ENCODE results near the gene PRG3.

PRG3 gene

GRCh38 chr11:57418131-57418530 lies 37.2 kb upstream of the PRG3 start:
- Mint-ChIP-seq H3K36me3 (ENCODE audit: low read depth) (peaks cover 77% of the 10 kb centered on the region), H3K9me3 (no peaks in the 10 kb centered on the region), H3K27me3 (ENCODE audit: low read depth) (no peaks in the 10 kb centered on the region), H3K4me3 (no peak overlapping the region), H3K27ac (no peak overlapping the region), H3K4me1 (ENCODE audit: low read depth) (peaks cover 26% of the 10 kb centered on the region)
- DNase-seq (ENCODE audit: low spot score) = no peak

DNA sequence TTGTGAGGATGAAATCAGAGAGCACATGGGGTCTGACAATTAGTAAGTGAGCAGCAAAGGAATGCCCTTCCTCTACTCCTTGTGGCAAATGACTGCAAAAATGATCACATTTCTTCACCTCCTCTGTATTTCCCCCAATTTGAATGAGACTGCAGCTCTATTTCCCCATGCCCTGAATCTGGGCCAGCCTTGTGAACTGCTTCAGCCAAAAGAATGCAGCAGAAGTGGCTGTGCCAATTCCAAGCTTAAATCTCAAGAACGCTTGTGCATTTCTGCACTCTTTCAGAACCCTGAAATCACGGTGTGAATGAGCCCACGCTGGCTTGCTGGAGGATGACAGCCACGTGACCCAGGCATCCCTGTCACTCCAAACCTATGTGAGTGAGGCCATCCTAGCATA lies 36.1 kb upstream of the PRG3 start:
- no peak overlapping the region for H3K27ac Mint-ChIP-seq
- H3K4me1 Mint-ChIP-seq (ENCODE audit: low read depth) = peaks cover 17% of the 10 kb centered on the region
- no peaks in the 10 kb centered on the region for H3K27me3 Mint-ChIP-seq (ENCODE audit: low read depth)
- peaks cover 73% of the 10 kb centered on the region for H3K36me3 Mint-ChIP-seq (ENCODE audit: low read depth)
- H3K9me3 Mint-ChIP-seq = no peaks in the 10 kb centered on the region
- no peak for DNase-seq (ENCODE audit: low spot score)
- no peak overlapping the region for H3K4me3 Mint-ChIP-seq

- H3K27ac Mint-ChIP-seq = no peak overlapping the region
- no peak for DNase-seq (ENCODE audit: low spot score)
- no peaks in the 10 kb centered on the region for H3K9me3 Mint-ChIP-seq
- H3K27me3 Mint-ChIP-seq (ENCODE audit: low read depth) = no peaks in the 10 kb centered on the region
- peaks cover 73% of the 10 kb centered on the region for H3K36me3 Mint-ChIP-seq (ENCODE audit: low read depth)
- H3K4me3 Mint-ChIP-seq = no peak overlapping the region
- peaks cover 12% of the 10 kb centered on the region for H3K4me1 Mint-ChIP-seq (ENCODE audit: low read depth)
Measured at GRCh38 chr11:57416436-57416835, 35.5 kb upstream of the PRG3 start.

GRCh38 chr11:57414612-57415212 lies 33.8 kb upstream of the PRG3 start:
- H3K27me3 Mint-ChIP-seq (ENCODE audit: low read depth) = no peaks in the 10 kb centered on the region
- H3K4me3 Mint-ChIP-seq = no peak overlapping the region
- H3K4me1 Mint-ChIP-seq (ENCODE audit: low read depth) = peaks cover 10% of the 10 kb centered on the region
- DNase-seq (ENCODE audit: low spot score) = no peak
- no peak overlapping the region for H3K27ac Mint-ChIP-seq
- no peaks in the 10 kb centered on the region for H3K9me3 Mint-ChIP-seq
- peaks cover 72% of the 10 kb centered on the region for H3K36me3 Mint-ChIP-seq (ENCODE audit: low read depth)

DNA sequence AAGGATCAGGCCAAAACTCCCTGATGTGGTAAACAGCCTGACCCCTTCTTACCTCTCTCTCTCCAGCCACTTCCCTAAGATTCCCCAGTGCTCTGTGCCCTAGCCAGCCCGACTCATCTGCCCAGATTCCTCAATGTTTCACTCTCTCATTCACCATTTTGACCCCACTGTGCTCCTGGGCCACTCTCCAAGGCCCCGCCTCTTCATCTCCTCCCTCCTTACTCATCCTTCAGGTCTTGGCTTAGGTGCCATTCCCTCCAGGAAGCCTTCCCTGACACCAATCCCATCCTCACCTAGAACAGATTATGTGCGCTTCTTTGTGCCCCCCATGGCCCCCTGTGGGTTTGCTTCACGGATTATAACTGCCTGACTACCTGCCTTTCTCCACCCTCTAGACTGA lies 32.7 kb upstream of the PRG3 start:
- no peaks in the 10 kb centered on the region for H3K27me3 Mint-ChIP-seq (ENCODE audit: low read depth)
- peaks cover 10% of the 10 kb centered on the region for H3K4me1 Mint-ChIP-seq (ENCODE audit: low read depth)
- no peak overlapping the region for H3K4me3 Mint-ChIP-seq
- peak overlapping the region; percentile 4 for H3K27ac Mint-ChIP-seq
- H3K9me3 Mint-ChIP-seq = no peaks in the 10 kb centered on the region
- peaks cover 70% of the 10 kb centered on the region for H3K36me3 Mint-ChIP-seq (ENCODE audit: low read depth)
- no peak for DNase-seq (ENCODE audit: low spot score)

DNA sequence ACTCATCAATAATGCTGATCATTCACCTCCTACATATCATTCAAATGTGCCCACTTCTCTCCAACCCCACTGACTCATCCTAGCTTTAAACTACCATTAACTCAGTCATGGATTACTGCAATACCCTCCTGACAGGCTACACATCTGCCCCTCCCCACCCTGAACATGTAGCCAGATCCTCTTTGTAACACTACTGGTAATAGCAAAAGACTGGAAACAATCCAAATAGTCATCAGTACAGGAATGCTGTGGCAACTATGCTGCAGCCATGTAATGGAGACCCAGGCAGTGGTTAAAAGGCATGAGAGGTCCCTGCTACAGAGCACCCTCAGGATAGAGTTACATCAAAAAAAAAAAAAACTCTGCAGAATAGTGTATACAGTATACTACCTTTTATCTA lies 29.3 kb upstream of the PRG3 start:
- Mint-ChIP-seq H3K27me3 (ENCODE audit: low read depth) (no peaks in the 10 kb centered on the region), H3K4me3 (no peak overlapping the region), H3K9me3 (no peaks in the 10 kb centered on the region), H3K27ac (no peak overlapping the region), H3K36me3 (ENCODE audit: low read depth) (peaks cover 66% of the 10 kb centered on the region), H3K4me1 (ENCODE audit: low read depth) (peaks cover 19% of the 10 kb centered on the region)
- no peak for DNase-seq (ENCODE audit: low spot score)

DNA sequence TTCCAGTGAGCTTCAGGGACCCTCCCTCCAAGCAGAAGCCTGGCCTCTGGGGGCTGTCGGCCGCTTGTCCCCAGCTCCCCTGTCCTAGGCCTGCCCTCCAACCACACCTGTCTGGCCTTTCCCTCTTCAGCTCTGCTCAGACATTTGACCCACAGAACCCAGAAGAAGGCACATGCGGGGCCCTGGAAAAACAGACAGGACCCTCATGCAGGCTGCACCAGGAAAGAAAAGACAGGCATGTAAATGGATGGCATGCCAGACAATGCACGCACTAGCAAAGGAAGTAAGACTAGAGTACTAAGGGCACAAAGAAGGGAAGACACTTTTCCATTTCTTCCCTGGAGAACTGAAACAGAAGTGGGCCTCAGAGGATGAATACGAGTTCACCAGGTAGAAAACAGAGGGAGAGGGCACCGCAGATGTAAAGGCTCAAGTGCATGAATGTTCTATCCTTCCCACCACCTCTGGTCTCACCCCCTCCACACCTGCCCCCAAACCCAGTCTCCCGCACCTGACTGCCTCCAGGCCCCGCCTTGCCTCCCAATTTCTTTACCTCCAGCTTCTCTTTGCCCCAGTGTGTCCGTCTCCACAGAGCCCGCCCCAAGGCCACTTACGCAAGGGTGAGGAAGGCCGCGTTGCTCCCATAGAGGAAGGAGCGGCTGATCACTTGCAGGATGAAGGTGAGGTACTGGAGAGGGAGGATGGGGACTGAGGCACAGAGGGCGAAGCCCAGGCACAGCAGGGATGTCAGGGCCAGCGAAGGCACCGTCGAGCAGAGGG lies 28.6 kb upstream of the PRG3 start:
- peaks cover 19% of the 10 kb centered on the region for H3K4me1 Mint-ChIP-seq (ENCODE audit: low read depth)
- H3K27ac Mint-ChIP-seq = no peak overlapping the region
- H3K36me3 Mint-ChIP-seq (ENCODE audit: low read depth) = peaks cover 58% of the 10 kb centered on the region
- no peak overlapping the region for H3K4me3 Mint-ChIP-seq
- no peaks in the 10 kb centered on the region for H3K9me3 Mint-ChIP-seq
- DNase-seq (ENCODE audit: low spot score) = no peak
- H3K27me3 Mint-ChIP-seq (ENCODE audit: low read depth) = no peaks in the 10 kb centered on the region

DNA sequence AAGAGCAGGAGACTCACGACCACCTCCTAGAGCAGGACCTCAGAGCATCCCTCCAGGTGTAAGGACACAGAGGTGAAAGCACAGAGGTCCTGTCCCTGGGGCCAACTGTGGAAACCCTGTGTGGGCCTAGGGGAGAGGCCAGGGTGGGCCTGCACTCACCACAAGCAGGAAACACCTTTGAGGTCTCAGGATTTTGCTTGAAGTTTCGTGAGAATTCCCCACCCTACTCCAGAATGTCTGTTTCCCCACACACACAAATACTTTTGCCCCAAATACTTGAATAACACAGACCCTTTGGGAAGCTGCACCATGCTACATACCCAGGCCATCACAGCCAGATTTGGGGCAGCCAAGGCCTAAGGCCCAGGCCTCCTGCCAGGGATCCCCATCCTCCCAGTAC lies 27.8 kb upstream of the PRG3 start:
- Mint-ChIP-seq H3K4me3 (no peak overlapping the region), H3K9me3 (no peaks in the 10 kb centered on the region), H3K27me3 (ENCODE audit: low read depth) (no peaks in the 10 kb centered on the region), H3K4me1 (ENCODE audit: low read depth) (peaks cover 17% of the 10 kb centered on the region), H3K36me3 (ENCODE audit: low read depth) (peaks cover 54% of the 10 kb centered on the region), H3K27ac (no peak overlapping the region)
- no peak for DNase-seq (ENCODE audit: low spot score)

DNA sequence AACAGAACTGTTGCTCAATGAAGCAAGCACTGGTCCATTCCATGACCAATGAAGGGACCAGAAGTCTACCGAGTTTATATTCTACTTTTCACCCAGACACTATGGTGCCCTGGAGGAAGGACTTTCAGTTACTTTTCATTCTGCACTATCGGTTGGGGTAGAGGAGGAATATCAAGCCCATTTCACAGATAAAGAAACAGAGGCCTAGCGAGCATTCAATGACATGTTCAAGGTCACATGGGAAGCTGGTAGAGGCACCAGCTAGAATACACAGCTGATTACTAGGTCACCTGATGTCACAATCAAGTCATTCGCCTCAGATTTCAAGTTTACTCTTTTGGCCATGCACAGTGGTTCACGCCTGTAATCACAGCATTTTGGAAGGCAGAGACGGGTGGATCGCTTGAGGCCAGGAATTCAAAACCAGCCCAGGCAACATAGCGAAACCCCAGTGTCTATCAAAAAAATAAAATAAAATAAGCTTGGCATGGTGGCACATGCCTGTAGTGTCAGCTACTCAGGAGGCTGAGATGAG lies 27.1 kb upstream of the PRG3 start:
- Mint-ChIP-seq H3K36me3 (ENCODE audit: low read depth) (peaks cover 49% of the 10 kb centered on the region), H3K27me3 (ENCODE audit: low read depth) (no peaks in the 10 kb centered on the region)

GRCh38 chr11:57407010-57407920 lies 26.3 kb upstream of the PRG3 start:
- Mint-ChIP-seq H3K4me3 (no peak overlapping the region), H3K27me3 (ENCODE audit: low read depth) (no peaks in the 10 kb centered on the region), H3K36me3 (ENCODE audit: low read depth) (peaks cover 44% of the 10 kb centered on the region), H3K27ac (no peak overlapping the region), H3K4me1 (ENCODE audit: low read depth) (peaks cover 12% of the 10 kb centered on the region), H3K9me3 (no peaks in the 10 kb centered on the region)
- DNase-seq (ENCODE audit: low spot score) = no peak

More for the DNA sequence above, 27.1 kb upstream of the PRG3 start:
- no peaks in the 10 kb centered on the region for H3K9me3 Mint-ChIP-seq
- H3K27ac Mint-ChIP-seq = no peak overlapping the region
- DNase-seq (ENCODE audit: low spot score) = no peak
- H3K4me1 Mint-ChIP-seq (ENCODE audit: low read depth) = peaks cover 12% of the 10 kb centered on the region
- H3K4me3 Mint-ChIP-seq = no peak overlapping the region

DNA sequence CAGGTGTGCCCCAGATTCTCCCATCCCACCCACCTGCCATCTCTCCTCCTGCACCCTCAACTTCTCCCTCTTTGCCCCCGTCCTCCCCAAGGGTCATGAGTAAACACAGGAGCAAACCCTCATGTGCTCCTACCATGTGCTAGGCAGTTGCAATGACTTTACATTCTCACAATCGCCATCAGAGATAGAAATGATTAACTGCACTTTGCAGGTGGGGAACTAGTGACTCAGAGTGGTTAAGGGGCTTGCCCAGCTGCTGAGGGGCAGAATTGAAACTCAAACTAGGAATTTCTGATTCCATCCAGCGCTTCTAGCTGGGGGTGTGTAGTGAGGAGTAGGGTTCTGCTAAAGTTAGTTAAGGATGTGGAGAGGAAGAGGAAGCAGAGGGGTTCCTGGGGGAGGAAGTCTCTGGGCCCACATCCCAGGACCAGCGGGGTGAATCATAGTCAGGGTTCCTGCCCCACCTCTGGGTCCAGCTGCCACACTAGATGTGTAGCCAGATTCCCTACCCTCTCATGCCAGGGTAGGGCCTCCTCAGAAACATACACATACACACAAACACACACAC lies 25.5 kb upstream of the PRG3 start:
- Mint-ChIP-seq H3K27ac (peak overlapping the region; percentile 63), H3K4me3 (no peak overlapping the region), H3K4me1 (ENCODE audit: low read depth) (peaks cover 11% of the 10 kb centered on the region), H3K36me3 (ENCODE audit: low read depth) (peaks cover 39% of the 10 kb centered on the region), H3K9me3 (no peaks in the 10 kb centered on the region), H3K27me3 (ENCODE audit: low read depth) (no peaks in the 10 kb centered on the region)
- DNase-seq (ENCODE audit: low spot score) = peak; percentile 67

- no peak for DNase-seq (ENCODE audit: low spot score)
- Mint-ChIP-seq H3K4me3 (no peak overlapping the region), H3K27ac (peak overlapping the region; percentile 71), H3K9me3 (no peaks in the 10 kb centered on the region), H3K27me3 (ENCODE audit: low read depth) (no peaks in the 10 kb centered on the region), H3K36me3 (ENCODE audit: low read depth) (peaks cover 33% of the 10 kb centered on the region), H3K4me1 (ENCODE audit: low read depth) (peaks cover 10% of the 10 kb centered on the region)
Measured at GRCh38 chr11:57405271-57405860, 24.4 kb upstream of the PRG3 start.

DNA sequence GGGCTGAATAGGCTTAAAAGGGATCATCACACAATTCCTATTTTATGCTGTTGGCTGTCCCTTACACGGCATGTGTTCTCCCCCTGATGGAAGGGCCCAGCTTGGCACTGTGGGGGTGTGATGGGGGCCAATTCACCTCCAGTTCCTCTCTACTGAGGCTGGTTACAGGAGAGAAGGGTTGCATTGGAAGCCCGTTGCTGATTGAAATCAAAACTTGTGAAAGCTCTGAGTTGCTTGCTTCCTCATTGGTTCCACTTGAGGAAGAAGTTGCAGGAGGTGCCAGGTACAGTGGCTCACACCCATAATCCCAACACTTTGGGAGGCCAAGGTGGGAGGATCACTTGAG lies 22.8 kb upstream of the PRG3 start:
- no peak overlapping the region for H3K27ac Mint-ChIP-seq
- peaks cover 23% of the 10 kb centered on the region for H3K36me3 Mint-ChIP-seq (ENCODE audit: low read depth)
- peaks cover 10% of the 10 kb centered on the region for H3K4me1 Mint-ChIP-seq (ENCODE audit: low read depth)
- DNase-seq (ENCODE audit: low spot score) = no peak
- H3K27me3 Mint-ChIP-seq (ENCODE audit: low read depth) = no peaks in the 10 kb centered on the region
- no peak overlapping the region for H3K4me3 Mint-ChIP-seq
- no peaks in the 10 kb centered on the region for H3K9me3 Mint-ChIP-seq

All from T-helper 2 cell treated with Interferon-gamma antibody and Interleukin-4, amounts not matched to agents 5 μg/mL and 100 μg/mL, for 36 hours (primary cell).